Activated naive CD8-positive, alpha-beta T cell (primary cell): ENCODE results near the gene C16orf74.

ENCODE experiments used
- H3K27ac Mint-ChIP-seq: one replicate; pipeline ENCODE4 v1.8.0; 2021; ENCODE audit warnings: mixed read lengths
- H3K27me3 Mint-ChIP-seq: one replicate; pipeline ENCODE4 v1.8.0; 2021; ENCODE audit warnings: mixed read lengths
- H3K36me3 Mint-ChIP-seq: one replicate; pipeline ENCODE4 v1.8.0; 2021; ENCODE audit warnings: mixed read lengths
- H3K4me1 Mint-ChIP-seq: one replicate; pipeline ENCODE4 v1.8.0; 2021; ENCODE audit warnings: low read depth, mixed read lengths
- H3K4me3 Mint-ChIP-seq: one replicate; pipeline ENCODE4 v1.8.0; 2021; ENCODE audit warnings: mild to moderate bottlenecking, mixed read lengths
- H3K9me3 Mint-ChIP-seq: one replicate; pipeline ENCODE4 v1.8.0; 2021; ENCODE audit warnings: low read depth, mixed read lengths

The C16orf74 gene

DNA sequence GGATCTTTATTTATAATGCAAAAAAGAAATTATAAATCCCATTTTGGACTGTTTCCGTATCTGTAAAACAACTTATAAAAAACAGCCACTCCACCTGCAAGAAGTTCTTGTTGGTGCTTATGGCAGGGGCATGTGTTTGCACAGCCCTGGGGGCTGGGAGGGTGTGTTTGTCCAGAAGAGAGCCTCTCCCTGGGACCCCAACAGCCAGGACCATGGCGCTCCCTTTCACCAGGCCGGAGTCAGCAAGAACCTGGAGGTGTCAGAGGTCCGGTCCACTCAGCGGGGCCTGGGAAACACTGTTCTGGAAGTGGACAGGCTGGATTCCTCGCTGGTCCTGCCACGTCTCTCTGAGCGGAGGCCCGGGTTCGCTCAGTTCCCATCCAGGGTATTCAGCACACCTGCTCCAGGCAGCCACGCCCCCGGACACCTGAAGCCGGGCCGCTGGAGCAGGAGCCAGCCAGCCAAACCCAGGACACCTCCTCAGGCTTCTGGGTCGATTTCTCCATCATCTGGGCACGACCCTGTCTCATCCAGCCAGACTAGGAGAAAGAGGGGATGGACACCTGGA is 43.3 kb downstream of the C16orf74 start:
- Mint-ChIP-seq H3K36me3 (peaks cover 8% of the 10 kb centered on the region), H3K27me3 (no peaks in the 10 kb centered on the region), H3K9me3 (no peaks in the 10 kb centered on the region), H3K4me1 (no peaks in the 10 kb centered on the region), H3K4me3 (no peak overlapping the region), H3K27ac (no peak overlapping the region)

DNA sequence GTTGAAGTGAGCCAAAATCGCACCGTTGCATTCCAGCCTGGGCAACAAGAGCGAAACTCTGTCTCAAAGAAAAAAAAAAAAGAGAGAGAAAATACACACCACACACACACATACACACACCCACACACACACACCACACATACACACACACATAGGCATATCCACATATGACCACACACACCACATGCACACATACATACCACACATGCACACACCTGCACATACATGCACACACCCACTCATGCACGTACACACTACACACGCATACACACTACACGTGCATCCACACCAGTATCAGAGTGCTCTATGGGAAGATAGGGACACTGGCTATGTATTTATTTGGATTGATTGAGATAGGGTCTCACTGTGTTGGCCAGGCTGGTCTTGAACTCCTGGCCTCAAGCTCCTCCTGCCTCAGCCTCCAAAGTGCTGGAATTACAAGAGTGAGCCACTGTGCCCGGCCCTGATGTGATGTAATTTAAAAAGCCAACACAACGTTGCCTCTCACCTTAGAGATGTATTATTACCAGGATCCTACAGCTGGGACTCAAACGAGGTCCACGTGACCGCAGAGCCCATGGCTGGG is 44.4 kb downstream of the C16orf74 start:
- H3K9me3 Mint-ChIP-seq: no peaks in the 10 kb centered on the region
- H3K4me1 Mint-ChIP-seq: no peaks in the 10 kb centered on the region
- H3K27me3 Mint-ChIP-seq: no peaks in the 10 kb centered on the region
- peaks cover 4% of the 10 kb centered on the region for H3K36me3 Mint-ChIP-seq
- H3K27ac Mint-ChIP-seq: no peak overlapping the region
- no peak overlapping the region for H3K4me3 Mint-ChIP-seq

DNA sequence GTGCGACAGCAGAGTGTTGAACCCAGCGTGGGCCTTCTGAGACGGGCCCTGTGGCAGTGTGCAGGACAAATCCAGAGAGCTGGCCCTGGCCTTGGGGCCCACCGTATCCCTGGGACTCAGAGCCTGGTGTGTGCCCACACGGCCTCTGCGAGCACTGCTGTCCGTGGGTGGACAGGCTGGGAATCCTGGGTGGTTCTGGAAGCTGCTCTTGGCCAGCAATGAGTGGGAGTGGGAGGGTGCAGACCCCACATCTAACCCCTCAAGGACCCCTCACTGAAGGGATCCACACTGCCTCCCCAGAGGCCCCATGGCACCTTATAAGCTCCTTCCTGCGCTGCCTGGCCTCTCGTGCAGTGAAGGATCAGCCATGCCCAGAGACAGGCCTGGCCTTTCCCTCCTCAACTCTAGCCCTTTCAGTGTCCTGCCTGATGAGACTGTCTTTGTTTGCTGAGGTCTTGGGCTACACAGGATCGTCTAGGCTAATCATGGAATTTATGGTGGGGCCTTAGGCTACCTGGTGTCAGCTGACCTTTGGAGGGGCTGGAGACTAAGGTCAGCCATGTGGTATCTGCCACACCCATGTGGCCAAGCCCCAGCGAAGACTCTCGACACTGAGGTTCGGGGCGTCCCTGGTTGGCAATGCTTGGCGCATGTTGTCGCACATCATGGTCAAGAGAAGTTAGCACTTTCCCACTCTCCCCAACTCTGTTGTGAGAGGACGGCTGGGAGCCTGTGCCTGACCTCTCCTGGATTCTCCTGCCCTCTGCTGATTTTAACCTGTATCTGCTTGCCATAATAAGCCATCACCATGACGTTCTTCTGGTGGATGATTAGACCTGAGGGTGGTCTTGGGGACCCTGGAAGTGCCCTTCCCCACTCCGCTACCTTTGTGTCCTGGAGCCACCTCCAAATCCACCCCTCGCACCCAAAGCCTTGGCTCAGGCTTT is 45.7 kb downstream of the C16orf74 start:
- no peak overlapping the region for H3K4me3 Mint-ChIP-seq
- H3K27ac Mint-ChIP-seq: no peak overlapping the region
- H3K36me3 Mint-ChIP-seq: no peaks in the 10 kb centered on the region
- H3K27me3 Mint-ChIP-seq: no peaks in the 10 kb centered on the region
- H3K4me1 Mint-ChIP-seq: no peaks in the 10 kb centered on the region
- H3K9me3 Mint-ChIP-seq: no peaks in the 10 kb centered on the region

DNA sequence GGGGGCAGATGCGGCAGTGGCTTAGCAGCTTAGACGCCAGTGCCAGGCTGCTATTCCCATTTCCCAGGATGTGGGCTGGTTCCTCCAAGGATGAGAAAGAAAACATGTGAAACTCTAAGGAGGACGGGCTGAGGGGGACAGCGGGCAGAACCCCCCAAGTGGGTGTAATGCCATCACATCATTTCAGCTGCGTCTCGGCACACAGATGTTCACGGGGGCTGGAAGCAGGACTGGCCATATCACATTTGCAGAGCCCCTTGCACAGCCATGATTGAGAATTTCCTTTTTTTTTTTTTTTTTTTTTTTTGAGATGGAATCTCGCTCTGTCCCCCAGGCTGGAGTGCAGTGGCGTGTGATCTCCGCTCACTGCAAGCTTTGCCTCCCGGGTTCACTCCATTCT is 46.9 kb downstream of the C16orf74 start:
- Mint-ChIP-seq H3K27ac (no peak overlapping the region), H3K27me3 (no peaks in the 10 kb centered on the region), H3K36me3 (no peaks in the 10 kb centered on the region), H3K9me3 (no peaks in the 10 kb centered on the region), H3K4me3 (no peak overlapping the region), H3K4me1 (no peaks in the 10 kb centered on the region)

DNA sequence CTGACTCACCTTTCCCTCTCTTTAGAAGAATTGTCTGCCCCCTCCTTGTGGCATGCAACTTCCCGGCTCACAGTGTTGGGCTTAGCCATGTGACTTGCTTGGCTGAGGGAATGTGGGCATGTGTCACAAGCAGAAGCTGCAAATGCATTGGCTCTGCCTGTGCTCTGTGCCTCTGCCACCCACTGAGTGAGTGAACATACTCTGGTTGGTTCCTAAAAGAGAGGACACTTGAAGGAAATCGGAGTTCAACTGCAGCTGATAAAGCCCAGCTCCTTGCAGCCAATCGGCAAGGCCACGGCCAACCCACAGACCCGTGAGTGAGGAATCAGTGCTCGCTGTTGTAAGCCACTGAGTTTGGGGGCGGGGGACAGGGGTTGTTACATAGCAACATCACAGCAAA is 51.3 kb downstream of the C16orf74 start:
- no peaks in the 10 kb centered on the region for H3K36me3 Mint-ChIP-seq
- H3K27ac Mint-ChIP-seq: no peak overlapping the region
- no peaks in the 10 kb centered on the region for H3K27me3 Mint-ChIP-seq
- no peaks in the 10 kb centered on the region for H3K9me3 Mint-ChIP-seq
- no peaks in the 10 kb centered on the region for H3K4me1 Mint-ChIP-seq
- no peak overlapping the region for H3K4me3 Mint-ChIP-seq

DNA sequence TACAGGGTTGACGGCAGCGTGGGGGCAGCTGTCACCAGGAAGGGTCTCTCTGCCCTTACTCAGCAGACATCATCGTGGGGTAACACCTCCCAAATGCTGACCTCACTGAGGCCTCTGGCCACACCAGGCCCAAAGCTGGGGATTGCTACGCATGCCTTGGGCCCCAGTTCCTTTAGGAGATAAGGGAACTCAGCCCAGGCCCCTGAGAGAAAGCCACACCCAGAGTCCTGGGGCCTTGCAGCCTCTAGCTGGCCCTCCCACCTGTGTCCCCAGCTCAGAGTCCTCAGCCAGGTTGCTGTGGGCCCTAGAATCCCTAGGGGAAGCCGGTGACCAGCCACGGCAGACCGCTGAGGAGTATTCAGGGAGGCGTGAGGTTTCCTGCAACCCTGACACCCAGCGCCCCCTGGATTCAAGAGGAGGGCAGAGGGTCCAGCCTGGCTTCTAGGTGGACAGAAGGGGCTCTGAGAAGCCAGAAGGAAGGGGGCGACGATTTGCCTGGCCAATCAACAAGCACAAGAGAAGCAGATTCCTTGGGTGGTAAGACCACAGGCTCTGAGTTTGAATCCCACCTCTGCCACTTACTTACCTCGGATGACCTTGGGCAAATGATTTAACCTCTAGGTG is 51.8 kb downstream of the C16orf74 start:
- Mint-ChIP-seq H3K36me3 (no peaks in the 10 kb centered on the region), H3K4me3 (no peak overlapping the region), H3K27ac (no peak overlapping the region), H3K9me3 (no peaks in the 10 kb centered on the region), H3K4me1 (no peaks in the 10 kb centered on the region), H3K27me3 (no peaks in the 10 kb centered on the region)

DNA sequence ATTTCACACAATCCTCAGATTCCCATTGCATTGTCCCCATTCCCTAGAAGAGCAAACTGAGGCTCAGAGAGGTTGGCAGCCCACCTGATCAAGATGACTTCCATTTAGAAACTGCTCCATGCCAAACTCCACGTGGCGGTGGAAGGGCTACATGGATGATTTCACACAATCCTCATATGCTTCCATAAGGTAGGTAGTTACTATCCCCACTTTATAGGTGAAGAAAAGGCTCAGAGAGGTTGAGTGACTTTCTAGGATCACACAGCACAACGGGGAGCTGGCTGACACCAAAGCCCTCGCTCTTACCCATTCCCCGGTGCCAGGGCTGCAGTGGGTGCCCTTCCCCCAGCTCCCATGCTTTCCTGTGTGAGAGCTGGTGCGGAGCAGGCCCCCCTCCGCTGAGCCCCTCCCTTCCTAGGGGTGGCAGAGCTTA is 52.4 kb downstream of the C16orf74 start:
- Mint-ChIP-seq H3K4me3 (no peak overlapping the region), H3K27me3 (peaks cover under 1% of the 10 kb centered on the region), H3K9me3 (no peaks in the 10 kb centered on the region), H3K36me3 (no peaks in the 10 kb centered on the region), H3K27ac (no peak overlapping the region), H3K4me1 (no peaks in the 10 kb centered on the region)

DNA sequence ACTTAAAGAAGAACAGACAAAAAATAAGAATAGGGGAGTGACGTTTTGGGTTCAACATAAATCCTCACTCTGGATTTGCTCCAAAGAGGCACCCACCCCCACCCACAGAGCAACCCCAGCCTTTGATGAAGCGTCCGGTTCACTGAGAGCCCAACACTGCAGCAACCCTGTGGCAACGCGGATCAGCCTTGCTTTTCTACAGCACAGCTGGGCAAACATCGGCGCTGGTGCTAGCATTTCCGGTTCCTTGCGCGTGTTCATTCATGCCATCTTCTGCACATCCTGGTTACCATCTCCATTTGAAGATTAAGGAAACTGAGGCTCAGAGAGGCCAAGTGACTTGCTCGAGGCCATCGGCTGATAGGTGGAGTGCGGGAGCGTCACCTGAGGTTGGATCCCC is 53.5 kb downstream of the C16orf74 start:
- no peaks in the 10 kb centered on the region for H3K4me1 Mint-ChIP-seq
- H3K4me3 Mint-ChIP-seq: no peak overlapping the region
- H3K36me3 Mint-ChIP-seq: no peaks in the 10 kb centered on the region
- H3K9me3 Mint-ChIP-seq: no peaks in the 10 kb centered on the region
- peaks cover 3% of the 10 kb centered on the region for H3K27me3 Mint-ChIP-seq
- no peak overlapping the region for H3K27ac Mint-ChIP-seq

DNA sequence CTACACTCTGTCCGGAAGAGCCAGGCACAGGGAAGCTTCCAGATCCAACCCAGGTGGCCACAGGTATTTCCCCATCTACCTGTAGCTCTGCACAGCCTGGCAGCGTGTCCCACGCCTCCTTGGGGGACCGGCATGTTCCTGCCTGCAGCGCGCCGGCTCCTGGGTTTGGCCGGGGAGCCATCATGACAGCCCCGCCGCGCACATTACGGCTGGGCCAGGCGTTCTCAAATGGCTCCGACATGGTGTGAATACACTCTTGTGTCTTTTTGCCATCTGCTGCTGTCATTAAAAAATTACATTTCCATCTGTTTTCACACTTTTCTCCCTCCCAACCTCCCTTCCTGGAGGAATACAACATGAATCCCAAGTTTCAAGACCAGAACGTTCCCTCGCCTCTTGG is 54.1 kb downstream of the C16orf74 start:
- peaks cover 5% of the 10 kb centered on the region for H3K27me3 Mint-ChIP-seq
- H3K9me3 Mint-ChIP-seq: no peaks in the 10 kb centered on the region
- H3K4me3 Mint-ChIP-seq: no peak overlapping the region
- no peaks in the 10 kb centered on the region for H3K36me3 Mint-ChIP-seq
- no peaks in the 10 kb centered on the region for H3K4me1 Mint-ChIP-seq
- no peak overlapping the region for H3K27ac Mint-ChIP-seq

DNA sequence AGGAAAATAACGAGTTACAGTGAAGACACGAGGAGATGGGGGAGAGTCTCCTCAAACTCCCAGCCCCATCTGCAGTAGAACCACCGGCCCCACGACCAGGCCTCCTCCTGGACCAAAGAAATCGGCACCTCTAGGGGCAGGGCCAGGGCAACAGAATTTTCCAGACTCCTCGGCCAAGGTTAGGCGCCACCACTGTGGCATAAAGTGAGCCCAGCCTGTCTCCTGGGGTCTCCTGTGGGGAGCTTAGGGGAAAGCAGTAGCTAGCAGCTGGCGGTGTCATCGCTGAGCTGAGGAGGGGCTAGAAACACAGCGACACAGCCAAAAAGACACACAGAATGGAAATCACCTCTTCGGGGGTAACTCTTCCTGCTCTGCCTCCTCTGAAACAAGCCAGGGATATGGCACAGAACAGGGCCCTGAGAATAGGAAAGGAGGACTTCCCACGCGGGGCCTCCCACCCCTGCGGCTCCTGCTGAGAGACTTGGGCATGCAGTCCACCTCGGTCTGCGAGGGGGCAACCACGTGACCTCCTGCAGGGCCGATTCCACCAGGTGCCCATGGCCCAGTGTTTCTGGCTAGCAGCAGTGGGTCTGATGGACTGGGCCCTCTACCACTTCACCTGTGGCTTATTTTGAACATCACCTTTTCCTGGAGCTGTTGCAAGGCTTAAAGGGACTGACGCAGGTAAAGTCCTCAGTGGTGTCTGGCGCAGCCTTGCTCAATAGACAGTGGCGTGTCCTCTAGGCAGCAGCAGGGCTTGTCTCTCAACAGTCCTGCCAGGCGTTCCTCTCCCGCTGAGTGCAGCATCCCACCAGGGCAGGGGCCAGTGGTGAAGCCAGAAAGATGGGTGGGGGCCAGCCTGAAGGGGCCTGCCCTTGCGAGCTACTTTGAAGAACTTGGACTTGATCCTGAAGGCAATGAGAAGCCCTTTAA is 55.4 kb downstream of the C16orf74 start:
- Mint-ChIP-seq H3K4me1 (no peaks in the 10 kb centered on the region), H3K36me3 (no peaks in the 10 kb centered on the region), H3K27me3 (peaks cover 7% of the 10 kb centered on the region), H3K27ac (no peak overlapping the region), H3K4me3 (no peak overlapping the region), H3K9me3 (no peaks in the 10 kb centered on the region)

DNA sequence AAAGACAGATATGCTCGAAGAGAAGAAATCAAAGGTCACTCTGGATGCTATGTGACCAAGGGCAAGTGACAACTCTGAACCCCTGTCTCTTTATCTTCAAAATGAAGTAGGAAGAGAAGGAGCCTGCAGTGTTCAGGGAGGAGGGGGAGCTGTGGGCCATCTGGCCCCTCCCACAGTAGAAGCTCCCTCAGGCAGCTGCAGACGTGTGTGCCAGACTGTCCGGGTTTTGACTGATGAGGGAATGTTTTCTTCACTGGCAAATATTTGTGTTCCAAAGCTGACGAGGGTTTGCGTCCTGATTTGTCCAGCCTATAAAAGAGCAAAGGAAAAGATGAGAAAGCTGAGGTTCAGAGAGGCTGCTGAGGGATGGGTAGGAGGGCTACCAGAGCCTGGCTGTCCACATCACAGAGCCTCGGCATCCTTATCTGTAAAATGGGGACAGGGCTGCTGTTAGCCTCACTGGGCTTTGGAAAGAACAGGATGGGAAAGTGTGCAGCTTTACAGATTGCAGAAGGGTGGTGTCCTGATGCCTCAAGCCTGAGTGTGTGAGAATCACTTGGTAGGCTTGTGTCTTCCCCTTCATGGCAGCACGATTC is 60.3 kb downstream of the C16orf74 start:
- Mint-ChIP-seq H3K36me3 (peaks cover 5% of the 10 kb centered on the region), H3K9me3 (no peaks in the 10 kb centered on the region), H3K27ac (no peak overlapping the region)

DNA sequence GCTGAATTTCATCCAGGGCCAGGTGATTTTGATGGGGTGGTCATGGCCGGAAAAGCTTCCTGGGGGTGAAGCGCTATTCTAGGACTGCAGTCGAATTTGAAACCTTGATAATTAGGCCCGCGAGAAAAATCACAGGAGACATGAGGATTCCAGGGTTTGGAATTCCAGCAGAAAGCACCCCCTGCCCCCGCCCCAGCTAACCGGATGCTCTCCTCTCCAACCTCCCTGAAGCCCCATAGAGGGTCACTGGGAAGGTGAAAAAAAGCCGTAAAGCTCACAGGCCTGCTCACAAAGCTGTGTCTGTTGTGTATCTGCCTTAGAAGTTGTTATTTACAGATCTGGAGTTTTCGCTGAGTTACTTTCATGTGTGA is 61.0 kb downstream of the C16orf74 start:
- H3K9me3 Mint-ChIP-seq: no peaks in the 10 kb centered on the region
- H3K27me3 Mint-ChIP-seq: peaks cover 7% of the 10 kb centered on the region
- peak overlapping the region; percentile 40 for H3K4me3 Mint-ChIP-seq
- H3K4me1 Mint-ChIP-seq: peaks cover 9% of the 10 kb centered on the region
- no peak overlapping the region for H3K27ac Mint-ChIP-seq
- H3K36me3 Mint-ChIP-seq: peaks cover 5% of the 10 kb centered on the region

More for the DNA sequence above, 60.3 kb downstream of the C16orf74 start:
- Mint-ChIP-seq H3K27me3 (peaks cover 7% of the 10 kb centered on the region), H3K4me3 (no peak overlapping the region), H3K4me1 (peaks cover 9% of the 10 kb centered on the region)

DNA sequence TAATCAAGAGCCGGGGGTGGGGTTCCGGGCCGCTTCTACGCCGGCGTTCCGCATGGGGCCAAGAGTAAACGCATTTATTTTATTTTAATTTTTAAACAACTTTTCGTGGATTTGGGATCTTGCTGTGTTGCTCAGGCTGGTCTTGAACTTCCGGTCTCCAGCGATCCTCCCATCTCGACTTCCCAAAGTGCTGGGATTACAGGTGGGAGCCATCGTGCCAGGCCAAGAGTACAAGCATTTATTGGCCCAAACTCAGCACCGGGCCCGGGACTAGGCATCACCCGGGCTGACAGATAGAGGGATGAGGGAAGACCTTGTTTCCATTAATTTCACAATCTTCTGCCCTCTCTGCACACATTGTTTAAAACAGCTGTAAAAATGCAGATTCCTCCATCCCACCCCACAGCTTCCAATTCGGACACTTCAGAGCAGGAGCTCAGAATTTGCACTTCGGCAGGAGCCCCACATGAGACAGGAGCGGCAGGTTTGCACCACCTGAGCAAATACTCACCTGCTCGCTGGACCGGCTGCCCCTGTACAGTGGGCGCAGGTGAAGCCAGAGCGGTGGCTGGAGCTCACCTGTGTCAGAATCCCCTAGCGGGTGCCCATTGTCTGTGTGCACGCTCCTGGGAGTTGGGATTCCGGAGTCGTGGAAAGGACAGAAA is 61.5 kb downstream of the C16orf74 start:
- H3K27ac Mint-ChIP-seq: no peak overlapping the region
- peaks cover 7% of the 10 kb centered on the region for H3K27me3 Mint-ChIP-seq
- H3K4me3 Mint-ChIP-seq: peak overlapping the region; percentile 67
- peaks cover 5% of the 10 kb centered on the region for H3K36me3 Mint-ChIP-seq
- H3K4me1 Mint-ChIP-seq: peaks cover 9% of the 10 kb centered on the region
- no peaks in the 10 kb centered on the region for H3K9me3 Mint-ChIP-seq
